Stimulated activated CD4-positive, alpha-beta T cell treated with anti-CD3 and anti-CD28 coated beads, TNF-alpha, amount 100 ng/mL, for 48 hours (primary cell): ENCODE data around the gene PTGER4.
"Not testable (repeated sequence)": the region's sequence is repeated elsewhere in the genome, so short reads cannot be mapped to it uniquely, and the experiment has no call there.

Source experiments
- DNase-seq, 3 donors: peaks; one replicate each; pipeline ENCODE4 v3.0.0-alpha.2; 2020; ENCODE audit warnings: low read depth in 3 of 3

The PTGER4 gene

DNA sequence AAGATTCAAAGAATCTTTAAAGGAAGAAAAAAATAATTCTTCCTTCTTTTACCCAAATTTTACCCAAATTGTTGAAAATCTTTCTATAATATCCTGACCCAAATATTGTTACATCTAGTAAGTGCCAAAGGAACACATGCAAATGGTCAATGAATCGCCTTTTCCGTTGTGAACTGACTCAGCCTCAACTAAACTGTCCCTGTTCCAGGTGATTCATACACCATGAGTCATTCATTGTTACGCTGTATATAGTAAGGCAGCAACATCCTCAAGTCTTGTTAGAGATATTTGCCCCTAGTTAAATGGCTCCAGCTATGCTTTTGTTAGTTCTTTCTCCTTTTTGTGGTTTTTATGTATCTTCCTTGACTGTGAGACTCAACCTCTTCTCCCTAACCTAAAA lies 9.7 kb downstream of the PTGER4 start:
- peak in 1 of 3 donors; percentile 21 for DNase-seq

DNA sequence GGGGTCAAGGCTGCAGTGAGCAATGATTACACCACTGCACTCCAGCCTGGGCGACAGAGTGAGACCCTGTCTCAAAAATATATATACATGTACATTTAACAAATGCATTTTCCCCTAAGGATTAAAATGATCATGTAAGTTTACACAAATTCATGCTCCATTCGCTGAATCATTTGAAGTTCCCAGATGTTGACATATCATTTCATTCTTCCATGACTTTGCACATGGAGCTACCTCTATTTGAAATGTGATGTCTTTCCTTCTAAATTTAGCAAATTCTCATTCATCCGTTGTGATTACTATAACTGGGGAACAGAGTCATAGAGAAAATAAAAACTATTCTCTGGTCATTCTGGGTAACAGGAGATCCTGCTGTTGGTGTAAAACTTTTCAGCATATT lies 10.6 kb downstream of the PTGER4 start:
- no peak for DNase-seq

DNA sequence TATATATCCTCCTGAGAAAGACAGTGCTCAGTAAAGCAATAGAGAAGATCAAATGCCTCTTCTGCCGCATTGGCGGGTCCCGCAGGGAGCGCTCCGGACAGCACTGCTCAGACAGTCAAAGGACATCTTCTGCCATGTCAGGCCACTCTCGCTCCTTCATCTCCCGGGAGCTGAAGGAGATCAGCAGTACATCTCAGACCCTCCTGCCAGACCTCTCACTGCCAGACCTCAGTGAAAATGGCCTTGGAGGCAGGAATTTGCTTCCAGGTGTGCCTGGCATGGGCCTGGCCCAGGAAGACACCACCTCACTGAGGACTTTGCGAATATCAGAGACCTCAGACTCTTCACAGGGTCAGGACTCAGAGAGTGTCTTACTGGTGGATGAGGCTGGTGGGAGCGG lies 12.2 kb downstream of the PTGER4 start:
- DNase-seq = no peak

DNA sequence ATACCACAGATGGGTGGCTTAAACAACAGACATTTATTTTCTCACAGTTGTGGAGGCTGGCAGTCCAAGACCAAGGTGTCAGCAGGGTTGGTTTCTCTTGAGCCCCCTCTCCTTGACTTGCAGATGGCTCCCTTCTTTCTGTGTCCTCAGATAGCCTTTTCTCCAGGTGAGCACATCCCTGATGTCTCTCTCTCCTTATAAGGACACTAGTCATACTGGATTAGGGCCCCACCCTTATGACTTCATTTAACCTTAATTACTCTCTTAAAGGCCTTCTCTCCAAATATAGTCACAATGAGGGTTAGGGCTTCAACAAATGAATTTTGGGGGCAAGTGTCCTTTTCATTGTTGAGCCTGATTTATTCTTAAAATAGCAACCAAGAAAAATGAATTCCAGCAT lies 14.7 kb downstream of the PTGER4 start:
- no peak for DNase-seq

DNA sequence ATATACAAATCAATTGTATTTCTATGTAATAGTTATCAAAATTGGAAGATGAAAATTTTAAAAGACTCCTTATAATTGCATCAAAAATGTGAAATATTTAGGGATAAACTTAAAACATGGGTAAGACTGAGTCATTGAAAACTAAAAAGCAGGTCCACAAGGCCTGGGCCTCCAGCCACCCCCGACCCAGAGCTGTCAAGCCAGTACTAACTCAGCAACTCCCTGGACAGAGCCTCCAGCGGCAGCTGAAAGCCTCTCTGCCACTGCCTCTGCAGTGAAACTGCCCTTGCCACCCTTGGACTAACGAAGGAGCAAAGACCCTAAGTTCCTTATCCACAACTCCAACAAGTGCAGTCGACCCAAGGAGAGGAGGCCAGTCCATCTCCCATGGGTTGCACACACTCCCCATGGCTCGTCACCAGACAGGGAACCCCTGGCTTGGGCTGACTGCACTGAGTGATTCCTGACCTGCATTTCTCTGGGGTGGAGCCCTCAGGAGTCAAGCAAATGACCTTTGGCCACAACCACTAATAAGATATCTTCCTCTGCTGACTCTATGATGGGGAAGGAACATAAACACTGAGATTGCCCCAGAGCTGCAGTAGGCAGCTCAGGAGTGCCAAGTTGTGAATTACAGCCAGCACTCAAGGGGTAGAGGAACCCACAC lies 20.5 kb downstream of the PTGER4 start:
- DNase-seq = no peak

DNA sequence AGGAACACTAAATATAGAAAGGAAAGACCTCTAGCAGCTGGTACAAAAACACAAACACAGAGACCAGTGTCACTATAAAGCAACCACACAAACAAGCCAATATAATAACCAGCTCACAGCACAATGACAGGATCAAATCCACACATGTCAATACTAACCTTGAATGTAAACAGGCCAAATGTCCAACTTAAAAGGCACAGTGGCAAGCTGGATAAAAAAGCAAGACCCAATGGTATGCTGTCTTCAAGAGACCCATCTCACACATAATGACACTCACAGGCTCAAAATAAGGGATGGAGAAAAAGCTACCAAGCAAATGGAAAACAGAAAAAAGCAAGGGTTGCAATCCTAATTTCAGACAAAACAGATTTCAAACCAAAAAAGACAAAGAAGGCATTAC lies 22.3 kb downstream of the PTGER4 start:
- not testable (repeated sequence) for DNase-seq

DNA sequence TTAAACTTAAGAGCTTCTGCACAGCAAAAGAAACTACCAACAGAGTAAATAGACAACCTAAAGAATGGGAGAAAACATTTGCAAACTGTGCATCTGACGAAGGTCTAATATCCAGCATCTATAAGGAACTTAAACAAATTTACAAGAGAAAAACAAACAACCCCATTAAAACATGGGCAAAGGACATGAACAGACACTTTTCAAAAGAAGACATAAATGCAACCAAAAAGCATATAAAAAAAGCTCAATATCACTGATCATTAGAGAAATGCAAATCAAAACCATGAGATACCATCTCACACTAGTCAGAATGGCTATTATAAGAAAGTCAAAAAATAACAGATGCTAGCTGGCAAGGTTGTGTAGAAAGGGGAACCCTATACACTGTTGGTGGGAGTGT lies 25.8 kb downstream of the PTGER4 start:
- DNase-seq = not testable (repeated sequence)

DNA sequence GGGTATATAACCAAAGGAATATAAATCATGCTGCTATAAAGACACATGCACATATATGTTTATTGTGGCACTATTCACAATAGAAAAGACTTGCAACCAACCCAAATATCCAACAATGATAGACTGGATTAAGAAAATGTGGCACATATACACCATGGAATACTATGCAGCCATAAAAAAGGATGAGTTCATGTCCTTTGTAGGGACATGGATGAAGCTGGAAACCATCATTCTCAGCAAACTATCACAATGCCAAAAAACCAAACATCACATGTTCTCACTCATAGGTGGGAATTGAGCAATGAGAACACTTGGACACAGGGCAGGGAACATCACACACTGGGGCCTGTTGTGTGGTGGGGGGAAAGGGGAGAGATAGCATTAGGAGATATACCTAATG lies 30.9 kb downstream of the PTGER4 start:
- DNase-seq = not testable (repeated sequence)

DNA sequence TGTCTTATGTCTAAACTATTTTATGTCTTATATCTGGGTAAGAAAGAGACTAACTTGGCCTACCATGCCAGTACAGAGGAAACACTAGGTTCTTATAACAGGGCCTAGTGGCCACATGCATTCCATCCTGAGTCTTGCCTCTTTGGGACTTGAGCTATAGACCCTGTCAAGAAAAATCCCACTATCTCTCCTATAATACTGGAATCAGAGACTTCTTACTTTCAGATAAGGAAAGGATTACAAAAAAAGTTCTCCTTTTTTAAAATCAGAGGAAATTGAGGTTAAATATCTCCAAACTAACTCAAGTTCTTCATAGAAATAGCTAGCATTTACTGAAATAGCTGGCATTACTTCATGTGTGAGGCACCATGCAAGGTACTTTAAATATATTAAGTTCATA lies 34.3 kb downstream of the PTGER4 start:
- no peak for DNase-seq

DNA sequence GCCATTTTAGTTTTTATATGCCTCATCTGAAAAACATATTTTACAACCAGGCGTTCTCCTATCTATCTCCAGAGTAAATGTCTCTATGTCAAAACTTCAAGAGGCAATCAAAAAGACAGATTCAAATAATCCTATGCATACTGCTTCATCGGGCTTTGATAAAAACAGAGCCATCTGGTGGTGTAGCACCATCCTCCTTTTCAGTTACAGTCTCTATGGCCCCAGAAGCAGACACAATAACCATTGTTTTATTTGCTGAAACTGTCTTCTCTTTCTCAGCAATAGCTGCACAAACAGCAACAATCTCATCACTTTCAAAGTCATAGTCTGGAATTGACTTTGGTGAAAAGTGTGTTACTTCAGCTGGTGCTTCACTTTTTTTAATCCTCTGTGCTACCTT lies 36.3 kb downstream of the PTGER4 start:
- DNase-seq = no peak

DNA sequence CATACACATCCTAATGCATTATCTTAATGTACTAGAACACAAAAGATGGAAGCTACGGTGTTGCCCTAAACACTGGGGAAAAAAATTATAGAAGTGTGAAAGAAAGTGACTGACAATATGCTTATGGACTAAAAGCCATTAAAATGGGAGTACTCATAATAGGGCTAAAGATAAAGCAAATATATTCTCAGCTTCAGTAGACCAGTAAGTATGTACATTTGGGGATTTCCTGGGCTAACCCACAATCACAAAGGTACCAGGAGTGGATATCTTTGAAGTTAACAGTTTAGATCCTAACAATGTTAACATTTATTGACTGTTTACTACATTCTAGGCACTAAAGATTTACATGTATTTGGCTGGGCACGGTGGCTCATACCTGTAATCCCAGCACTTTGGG lies 36.9 kb downstream of the PTGER4 start:
- no peak for DNase-seq

DNA sequence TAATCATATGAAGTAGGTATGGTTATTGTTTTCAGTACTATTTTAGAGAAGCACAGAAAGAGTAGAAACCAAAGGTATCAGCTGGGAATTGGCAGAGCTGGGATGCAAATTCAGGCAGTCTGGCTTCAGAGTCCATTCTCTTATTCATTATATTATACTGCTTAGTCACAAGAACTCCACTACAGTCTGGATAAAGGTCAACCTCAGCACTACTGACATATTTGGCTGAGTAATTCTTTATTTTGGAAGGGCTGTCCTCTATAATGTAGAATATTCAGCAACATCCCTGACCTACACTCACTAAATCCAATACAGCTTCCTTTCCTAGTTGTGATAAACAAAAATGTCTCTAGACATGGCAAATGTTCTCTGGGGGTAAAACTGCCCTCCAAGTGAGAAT lies 37.6 kb downstream of the PTGER4 start:
- DNase-seq = no peak

DNA sequence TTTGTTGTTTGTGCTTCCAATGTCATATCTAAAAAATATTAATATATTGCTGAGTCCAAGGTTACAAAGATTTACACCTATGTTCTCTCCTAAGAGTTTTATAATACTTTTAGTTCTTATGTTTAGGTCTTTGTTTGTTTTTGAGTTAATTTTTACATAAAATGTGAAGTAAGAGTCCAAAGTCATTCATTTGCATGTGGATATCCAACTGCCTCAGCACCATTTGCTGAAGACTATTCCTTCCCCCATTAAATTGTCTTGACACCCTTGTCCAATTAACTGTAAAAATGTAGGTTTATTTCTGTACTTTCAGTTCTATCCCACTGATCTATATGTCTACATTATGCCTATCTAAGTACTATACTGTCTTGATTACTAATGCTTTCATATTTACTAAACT lies 40.4 kb downstream of the PTGER4 start:
- DNase-seq = no peak

DNA sequence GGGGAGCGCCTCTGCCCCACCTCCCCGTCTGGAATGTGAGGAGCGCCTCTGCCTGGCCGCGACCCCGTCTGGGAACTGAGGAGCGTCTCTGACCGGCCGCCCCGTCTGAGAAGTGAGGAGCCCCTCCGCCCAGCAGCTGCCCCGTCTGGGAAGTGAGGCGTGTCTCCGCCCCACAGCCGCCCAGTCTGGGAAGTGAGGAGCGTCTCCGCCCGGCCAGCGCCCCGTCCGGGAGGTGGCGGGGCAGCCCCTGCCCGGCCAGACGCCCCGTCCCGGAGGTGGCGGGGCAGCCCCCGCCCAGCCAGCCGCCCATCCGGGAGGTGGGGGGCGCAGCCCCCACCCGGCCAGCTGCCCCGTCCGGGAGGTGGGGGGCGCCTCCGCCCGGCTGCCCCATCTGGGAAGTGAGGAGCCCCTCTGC lies 42.8 kb downstream of the PTGER4 start:
- not testable (repeated sequence) for DNase-seq

DNA sequence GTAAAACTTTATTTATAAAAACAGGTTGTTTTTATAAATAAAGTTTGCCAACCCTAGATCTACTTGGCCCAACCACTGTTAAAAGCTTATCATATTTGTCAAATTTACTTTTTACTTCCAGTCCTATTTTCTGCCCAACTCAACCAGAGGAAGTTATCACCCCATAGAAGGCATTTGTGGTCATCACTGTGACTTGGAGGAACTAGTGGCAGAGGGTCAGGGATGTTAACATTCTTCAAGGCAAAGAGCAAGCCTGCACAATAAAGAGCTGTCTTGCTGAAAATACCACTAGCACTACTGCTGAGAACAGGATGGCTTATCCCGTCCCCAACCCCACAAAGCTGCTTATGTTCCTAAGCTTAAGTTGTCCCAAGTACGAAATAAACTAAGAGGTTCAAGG lies 53.7 kb downstream of the PTGER4 start:
- no peak for DNase-seq

DNA sequence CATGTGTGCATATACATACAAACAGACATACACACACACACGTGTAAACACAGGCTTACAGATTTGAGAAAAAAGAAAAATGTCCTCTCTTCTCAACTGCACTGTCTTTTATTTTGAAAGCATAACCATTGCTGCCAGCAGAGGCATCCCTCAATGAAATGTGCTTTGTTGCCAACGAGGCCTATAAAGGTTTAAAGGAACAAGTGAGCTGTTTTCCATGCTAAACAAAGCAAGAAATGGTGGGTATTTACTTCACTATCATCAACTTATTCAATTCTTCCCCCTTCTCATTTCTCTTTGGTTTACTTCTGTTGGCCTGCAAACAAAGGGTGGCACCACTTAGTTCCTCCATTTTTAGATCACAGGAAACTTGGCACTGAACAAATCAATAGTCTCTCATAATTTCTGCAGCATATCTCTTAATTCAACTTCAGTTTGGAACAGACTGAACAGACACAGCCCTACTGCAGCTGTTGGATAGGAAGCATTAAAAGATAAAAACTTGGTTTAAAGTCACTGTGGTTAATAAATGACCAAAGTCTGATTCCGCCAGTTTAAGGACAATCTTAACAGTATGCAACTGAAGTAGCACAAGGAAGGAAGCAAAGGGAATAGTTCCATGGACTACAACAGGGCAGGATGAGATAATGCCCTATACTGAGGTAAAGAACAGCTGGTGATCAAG lies 54.3 kb downstream of the PTGER4 start:
- DNase-seq = no peak

DNA sequence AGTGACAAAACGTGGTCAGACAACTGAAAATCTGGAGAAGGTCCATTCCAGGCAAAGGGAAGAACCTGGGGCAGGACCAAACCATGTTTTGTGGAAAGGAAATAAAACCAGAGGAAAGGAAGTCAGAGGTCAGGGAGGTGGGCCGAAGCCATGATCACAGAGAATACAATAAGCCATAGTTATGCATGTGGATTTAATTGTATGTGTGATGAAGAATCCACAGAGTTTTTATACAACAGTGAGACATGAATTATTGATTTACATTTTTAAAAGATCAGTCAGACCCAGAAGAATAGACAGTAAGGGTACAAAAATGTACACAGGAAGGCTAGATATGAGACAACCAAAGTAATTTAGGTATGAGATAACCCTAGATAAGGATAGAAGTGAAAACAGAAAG lies 55.3 kb downstream of the PTGER4 start:
- DNase-seq = no peak

DNA sequence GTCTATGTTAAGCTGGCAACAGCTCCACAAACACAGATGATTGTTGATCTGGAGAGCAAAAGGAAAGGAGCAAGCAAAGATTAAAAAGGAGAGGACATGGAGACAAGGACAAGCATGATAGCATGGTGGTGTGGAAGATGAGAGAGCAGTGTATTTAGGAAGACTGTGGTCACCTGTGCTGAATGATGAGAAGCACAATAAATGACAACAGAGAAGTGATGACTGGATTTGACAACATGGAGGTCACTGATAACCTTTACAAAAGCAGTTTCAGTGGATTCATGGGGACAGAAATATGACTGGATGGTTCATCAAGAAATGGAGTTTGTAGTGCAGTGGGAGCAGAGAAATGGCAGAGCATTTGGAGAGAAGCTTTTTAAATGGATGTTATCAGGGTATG lies 55.9 kb downstream of the PTGER4 start:
- DNase-seq = no peak

DNA sequence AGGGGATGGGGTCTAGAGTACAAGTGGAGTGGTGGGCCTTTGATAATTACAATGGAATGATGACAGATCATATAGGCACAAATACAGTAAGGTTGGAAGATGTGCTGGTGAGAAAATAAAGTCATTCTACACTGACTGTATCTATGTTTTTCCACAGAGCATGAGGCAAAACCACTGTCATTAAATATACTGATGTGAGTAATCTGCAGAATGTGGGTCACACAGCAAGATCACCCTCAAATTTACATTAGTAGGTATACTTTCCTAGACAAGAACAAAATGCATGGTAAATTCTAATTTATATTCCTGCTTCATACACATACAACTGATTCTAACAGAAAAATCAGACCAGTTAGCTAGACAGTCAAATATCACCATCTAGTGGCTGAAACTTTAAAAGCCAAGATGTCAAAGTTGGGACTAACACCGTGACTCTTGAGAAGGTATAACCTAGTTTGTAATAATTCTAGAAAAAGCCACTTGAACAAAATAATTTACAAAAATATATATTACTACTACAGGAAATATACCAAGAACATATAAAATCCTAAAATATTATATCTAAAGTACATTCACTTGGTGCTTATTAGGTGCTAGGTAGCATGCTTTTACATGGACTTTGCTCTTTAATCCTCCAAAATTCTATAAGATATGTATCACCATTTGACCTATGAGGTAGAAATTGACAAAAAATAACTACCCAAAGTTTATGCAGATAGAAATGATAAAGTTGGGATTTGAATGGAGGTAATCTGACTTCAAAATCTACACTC lies 56.6 kb downstream of the PTGER4 start:
- DNase-seq = no peak

DNA sequence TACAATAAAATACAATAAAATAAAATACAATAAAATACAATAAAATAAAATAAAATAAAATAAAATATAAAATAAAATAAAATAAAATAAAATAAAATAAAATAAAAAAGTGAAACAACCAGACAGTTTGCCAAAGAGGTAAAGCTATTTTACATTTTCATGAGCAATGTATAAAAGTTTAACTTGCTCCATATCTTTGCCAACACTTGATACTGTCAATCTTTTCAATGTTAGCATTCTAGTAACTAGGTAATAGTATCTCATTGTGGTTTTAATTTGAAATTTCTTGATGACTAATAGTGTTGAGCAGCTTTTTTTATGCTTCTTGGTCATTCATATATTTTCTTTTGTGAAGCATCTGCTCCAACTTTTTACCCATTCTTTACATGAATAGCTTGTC lies 58.8 kb downstream of the PTGER4 start:
- no peak for DNase-seq
